GM19099 (cell line): Measurements from ENCODE around the gene TRAP1.

ENCODE experiments used
- POLR2A ChIP-seq: IDR thresholded peaks from 3 replicates; pipeline ENCODE4 v1.6.1; 2011; ENCODE audit warnings: low read depth; ENCODE audit not compliant: insufficient read length; ENCODE audit errors: extremely low read depth

TRAP1 gene

DNA sequence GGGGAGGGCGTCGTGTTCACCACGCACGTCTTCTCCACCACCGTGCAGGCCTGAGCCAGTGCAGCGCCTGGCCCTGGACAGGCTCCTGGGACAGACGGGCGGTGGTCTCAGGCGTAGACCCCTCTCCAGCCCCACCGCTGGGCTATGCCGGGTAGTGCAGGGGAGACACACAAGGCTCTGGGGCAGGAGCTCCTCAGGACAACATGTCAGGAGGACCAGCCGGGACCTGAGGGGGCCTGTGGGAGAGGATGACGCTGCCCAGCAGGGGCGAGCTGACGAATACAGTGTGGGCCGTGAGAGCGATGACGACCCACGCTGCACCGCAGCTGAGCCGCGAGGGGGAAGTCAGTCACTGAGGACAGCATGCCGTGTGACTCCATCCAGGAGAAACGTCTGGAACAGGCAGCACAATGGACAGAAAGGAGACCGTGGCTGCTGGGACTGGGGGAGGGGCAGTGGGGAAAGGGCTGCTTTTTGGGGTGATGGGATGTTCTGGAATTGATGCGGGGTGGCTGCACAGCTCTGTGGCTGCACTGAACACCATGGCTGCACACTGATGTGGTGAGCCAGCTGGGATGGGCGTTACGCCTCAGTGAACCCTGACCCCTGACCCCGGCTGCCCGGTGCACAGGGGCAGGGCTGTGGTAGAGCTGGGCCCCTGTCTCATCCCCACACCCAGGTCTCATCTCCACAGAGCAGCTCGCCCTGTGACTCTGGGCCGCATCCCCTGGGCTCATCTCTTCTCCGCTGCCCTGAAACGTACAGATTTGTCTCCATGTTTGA, 42.6 kb downstream of the TRAP1 start:
- no peak for TF ChIP-seq POLR2A

DNA sequence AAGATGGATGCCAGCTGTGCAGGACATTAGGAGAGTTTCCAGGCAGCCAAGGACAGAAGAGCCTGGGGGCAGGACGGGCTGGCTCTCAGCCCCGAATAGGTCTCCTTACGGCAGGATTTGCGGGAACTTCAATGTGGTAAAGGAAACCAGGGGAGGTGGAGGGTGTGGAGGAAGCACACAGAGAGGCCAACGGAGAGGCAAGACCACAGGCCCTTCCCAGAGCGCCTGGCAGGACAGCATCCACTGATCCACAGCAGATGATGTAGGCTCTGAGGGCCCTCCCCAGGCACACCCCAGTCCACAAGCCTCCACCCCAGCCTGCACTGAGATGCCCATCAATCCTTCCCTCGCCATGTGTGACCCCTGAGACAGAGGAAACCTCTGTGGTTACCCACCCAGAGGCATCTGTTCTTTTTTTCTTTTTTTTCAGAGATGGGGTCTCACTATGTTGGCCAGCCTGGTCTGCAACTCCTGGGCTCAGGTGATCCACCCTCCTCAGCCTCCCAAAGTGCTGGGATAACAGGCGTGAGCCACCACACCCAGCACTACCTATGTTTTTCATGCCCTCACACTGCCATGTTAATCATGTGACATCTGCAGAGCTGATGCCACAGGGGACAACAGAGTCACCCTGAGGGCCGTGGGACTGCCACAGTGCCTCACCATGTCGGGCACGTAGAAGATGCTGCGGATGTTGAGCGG, 43.5 kb downstream of the TRAP1 start:
- TF ChIP-seq POLR2A: no peak

DNA sequence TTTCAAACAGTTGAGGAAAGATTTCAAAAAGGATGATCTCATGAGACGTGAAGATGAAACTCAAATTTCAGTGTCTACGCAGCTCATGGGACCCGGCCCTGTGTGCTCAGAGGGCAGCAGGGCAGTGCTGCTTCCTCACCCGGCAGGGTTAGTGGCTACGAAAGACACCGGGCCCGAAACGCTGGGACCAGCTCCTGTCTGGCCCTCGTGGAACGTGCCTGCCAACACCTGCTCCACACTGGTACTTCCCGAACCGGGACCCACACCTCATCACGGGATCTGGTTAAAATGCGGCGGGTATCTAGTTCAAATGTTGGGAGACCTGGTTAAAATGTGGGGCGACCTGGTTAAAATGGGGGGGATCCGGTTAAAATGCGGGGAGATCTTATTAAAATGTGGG, 44.1 kb downstream of the TRAP1 start:
- TF ChIP-seq POLR2A: no peak

DNA sequence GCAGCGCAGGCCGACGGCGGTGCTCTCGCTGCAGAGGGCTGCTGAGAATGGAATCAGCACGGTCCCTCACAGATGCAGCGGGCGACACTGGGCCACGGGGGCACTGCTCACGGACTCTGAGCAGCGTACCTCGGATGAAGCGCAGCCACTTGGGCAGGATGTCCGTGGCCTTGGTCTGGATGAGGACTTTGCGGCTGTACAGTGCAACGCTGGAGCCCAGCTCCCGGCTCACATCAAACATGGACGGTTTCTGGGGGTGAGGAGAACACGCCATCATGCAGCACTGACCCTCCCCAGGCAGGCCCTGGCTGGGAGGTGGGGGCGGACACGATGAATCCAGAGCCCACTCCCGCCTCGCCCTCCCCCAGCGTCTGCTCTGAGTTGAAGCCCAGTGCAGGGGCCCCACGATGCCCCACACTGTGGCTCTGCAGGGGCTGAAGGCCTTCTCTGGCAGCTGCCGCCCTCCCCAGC, 44.7 kb downstream of the TRAP1 start:
- TF ChIP-seq POLR2A: no peak

DNA sequence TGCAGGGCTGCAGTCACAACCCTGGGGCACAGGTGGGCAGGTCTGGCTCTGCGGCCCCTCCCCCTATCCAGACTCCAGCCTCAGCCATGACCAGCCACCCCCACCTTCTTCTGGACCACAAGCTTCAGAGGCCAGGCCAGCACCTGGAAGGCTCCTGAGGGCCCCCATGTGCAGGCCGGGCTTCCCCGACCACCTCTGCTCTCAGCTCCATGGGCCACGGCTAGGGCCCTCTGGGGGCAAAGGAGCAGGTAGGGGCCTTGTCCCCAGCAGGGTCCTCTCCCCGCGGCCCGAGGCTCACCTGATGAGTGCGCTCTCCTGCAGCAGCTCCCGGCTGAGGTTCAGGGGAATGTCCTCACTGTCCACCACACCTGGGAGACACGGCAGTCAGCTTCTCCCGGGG, 45.9 kb downstream of the TRAP1 start:
- no peak for TF ChIP-seq POLR2A

DNA sequence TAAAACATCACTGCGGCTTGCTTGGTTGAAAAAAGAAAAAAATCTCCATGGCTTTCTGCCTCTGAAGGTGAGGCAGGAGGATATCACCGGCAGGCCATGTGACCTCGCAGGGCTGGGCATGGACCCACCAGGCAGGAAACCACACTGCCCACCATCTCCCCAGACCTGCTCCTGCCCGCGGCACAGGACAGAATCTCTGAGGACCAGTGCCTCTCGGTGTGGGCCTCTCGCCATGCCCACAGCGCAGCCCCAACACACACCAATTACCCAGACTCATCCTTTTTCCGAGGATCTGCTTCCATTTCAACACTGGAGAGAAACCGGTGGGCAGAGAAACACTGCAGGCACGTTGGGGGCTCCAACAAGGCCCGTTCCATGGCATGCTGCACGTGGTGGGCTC, 46.6 kb downstream of the TRAP1 start:
- no peak for TF ChIP-seq POLR2A

DNA sequence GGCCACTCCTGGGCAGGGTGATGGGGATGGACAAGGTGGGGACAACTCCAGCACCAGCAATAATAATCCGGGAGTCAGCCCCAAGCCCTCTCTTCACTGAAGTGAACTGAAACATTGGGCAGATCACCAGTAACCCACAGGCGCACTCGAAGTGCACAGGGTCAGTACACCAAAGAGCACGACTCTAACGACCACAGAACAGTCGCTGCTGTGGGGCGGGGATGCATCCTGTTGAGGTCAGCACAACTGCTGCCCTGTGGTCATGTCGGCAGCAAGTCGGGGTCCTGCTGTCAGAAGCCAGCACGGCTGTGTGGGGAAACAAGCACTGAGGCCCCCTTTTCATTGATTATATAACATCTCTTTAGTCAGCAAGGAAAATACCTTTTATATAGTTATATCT, 48.2 kb downstream of the TRAP1 start:
- no peak for TF ChIP-seq POLR2A

DNA sequence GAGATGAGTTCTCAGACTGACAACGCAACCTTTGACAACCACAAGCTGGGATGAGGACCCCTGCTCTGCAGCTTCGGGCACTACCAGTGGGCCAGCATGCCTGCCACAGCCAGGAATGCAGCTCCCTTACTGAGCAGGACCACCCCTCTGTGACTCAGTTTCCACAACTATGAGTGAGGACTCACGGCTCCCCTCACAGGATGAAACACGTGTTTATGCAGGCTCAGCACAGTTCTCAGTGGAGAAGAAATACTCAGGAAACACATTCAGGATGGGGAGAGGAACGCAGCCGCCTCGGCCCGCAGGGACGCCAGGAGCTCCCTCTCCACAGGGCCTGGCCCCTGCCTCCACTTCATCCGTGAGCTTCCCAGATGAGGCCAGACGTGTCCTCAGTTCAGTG, 48.7 kb downstream of the TRAP1 start:
- no peak for TF ChIP-seq POLR2A

DNA sequence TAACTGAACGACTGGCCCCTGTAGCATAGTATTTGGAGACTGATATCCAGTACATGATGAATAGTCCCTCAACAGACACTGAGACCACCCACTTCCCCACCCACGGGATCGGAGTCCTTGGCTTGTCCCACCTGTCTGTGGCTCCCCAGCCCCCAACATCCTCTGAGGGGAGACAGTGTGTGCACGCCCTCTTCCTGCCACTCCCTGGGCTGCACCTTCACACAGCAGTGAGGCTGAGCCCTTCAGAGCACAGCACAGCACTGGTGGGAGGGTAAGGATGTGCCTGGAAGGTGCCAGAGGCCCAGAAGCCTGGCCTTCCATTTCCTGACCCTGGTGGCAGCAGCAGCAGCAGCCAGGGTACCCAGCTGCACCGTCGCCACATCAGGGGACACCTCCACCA, 51.8 kb downstream of the TRAP1 start:
- TF ChIP-seq POLR2A: no peak

DNA sequence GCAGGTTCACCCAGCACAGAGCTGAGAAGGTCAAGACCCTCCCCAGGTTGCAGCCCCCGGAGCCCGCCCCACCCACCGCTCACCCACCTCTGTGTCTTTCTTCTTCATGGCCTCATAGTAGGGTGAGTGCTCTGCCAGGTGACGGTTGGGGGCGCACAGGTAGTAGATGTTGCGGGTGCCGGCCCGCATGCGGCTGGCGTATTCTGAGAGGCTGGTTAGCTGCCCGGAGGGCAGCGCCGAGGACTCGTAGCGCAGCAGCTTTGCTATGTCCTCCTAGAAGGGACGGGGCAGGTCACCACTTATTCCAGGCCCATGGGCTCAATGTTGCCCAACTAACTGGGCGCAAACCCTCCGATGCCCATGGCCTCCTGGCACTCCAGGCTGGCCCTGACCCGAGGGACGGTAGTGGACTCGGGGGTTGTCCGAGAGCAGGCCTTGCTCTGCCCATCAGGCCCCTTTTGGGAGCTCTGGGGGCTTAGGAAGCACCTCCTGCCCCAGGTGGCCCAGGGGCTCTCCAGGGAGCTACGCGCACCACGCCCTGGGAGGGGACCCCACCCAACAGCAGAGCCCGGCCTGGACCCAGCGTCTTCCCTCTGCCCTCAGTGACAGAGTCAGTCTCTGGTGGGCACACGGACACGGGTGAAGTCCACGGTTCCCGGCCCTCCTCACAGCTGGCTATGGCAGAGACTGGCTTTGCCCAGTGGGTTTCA, 53.0 kb downstream of the TRAP1 start:
- no peak for TF ChIP-seq POLR2A

DNA sequence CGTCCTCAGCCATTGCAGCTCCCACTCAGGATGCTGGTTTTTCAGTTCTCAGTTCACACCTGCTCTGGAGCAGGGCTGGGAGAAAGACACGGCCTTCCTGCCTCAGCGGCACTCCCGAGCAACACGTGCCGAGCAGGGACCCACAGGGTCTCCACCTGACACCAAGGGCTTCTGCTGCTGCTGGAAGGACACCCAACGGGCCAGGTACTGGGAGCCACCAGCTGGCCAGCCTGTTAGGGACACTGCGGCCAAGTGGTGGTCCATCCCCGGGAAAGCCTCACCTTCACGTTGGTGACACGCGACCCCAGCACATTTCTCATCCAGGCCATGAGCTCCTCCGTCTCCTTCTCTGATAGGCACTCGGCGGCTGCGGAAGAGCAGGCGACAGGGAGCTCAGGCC, 54.7 kb downstream of the TRAP1 start:
- TF ChIP-seq POLR2A: no peak

DNA sequence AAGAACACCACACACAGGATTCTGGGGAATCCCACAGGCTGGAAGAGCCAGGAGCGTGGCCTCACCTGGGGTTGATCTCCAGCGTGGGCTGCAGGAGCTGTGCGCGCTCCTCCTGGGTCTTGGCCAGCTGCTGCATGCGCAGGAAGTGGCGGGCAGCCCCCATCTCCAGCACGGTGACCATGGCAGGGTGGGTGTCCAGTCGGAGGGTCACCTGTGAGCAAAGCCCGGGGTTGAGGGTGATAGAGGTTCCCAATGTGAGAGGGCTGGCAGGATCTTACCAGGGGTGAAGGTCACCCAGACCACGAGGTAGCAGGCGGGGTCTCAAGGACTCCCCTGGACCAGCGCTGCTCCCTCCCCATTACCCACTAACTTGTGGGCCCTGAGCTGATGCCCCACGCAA, 55.4 kb downstream of the TRAP1 start:
- no peak for TF ChIP-seq POLR2A

DNA sequence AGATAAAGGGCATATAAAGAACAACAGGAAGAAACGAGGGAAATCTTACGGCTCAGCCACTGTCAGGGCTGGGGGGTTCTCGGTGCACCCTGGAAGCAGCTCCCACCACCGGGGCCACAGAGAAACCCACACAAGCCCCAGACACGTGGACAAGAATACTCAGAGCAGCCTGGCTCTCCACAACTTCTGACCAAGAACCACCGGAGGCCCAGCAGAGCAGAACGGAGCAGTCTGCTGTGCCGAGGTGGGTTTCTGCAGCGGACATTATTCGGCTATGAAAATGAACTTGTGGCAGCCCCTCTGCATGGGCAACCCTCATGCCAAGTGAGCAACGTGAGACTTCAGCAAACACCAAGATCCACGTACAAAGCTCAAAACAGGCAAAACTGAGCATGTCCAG, 56.0 kb downstream of the TRAP1 start:
- TF ChIP-seq POLR2A: no peak

DNA sequence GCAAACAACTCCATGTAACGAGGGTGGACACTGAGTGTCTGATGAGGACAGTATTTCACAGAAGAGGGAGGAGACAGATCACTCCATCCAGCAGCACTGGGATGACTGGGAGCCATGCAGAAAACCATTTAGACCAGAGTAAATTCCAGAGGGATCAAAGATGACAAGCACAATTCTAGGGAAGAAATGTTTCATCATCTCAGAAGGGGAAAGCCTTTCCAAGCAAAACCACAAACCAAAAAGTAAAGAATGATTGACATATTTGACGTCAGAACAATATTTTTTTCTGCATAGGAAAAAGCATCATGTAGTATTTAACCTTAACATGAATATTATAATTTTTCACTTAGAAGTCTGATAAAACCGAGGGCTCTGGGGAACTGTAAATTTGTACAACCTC, 58.1 kb downstream of the TRAP1 start:
- no peak for TF ChIP-seq POLR2A
